HG02852 (cell line): ENCODE data around the gene C20orf204.

Experiments used
- ATAC-seq: cut with Tn5 transposase; IDR thresholded peaks from one replicate; pipeline ENCODE4 v1.9.1; 2021; ENCODE audit warnings: mild to moderate bottlenecking, moderate library complexity; ENCODE audit not compliant: unreplicated experiment

The C20orf204 gene

GRCh38 chr20:64055396-64055892 lies 19.5 kb downstream of the C20orf204 start:
- no peak for ATAC-seq

- ATAC-seq: no peak
These were observed 20.1 kb downstream of the C20orf204 start for GRCh38 chr20:64055893-64056638.

GRCh38 chr20:64056639-64056888 lies 20.6 kb downstream of the C20orf204 start:
- no peak for ATAC-seq

DNA sequence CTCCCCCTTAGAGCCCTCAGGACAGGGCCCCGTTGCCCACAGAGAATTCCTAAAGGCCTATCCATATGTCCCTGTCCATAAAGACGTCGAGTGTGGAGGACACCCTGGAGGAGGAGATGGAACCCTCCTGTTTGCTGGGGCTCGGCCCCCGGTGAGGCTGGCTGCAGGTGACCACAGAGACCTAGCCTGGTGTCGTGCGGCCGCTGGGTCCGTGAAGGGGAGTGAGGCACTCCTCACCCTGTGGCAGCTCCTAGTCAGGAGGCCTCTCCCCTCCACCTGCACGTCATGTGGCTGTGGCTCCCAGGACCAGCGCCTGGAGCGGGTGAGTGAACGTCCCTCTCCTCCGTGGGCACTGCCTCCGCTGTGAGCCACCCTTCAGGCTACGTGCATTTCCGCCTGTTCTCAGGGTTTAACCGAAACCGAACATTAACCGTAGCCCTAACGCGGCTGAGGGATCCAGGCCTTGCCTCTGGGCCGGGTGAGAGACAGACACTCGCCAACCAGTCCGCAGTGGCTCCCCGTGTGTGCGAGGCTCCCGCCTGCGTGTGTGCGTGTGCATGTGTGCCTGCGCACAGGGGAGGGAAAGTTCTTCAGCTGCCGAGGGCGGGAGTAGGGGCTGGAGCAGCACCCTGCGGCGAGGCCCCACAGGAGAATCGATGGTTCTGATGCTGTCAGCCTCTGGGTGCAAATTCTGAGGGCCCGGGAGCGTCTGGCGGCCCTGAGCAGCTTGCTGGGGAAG lies 21.1 kb downstream of the C20orf204 start:
- ATAC-seq: no peak

GRCh38 chr20:64057628-64058498 lies 21.9 kb downstream of the C20orf204 start:
- ATAC-seq: no peak

- no peak for ATAC-seq
These were observed 22.6 kb downstream of the C20orf204 start for GRCh38 chr20:64058536-64058935.

DNA sequence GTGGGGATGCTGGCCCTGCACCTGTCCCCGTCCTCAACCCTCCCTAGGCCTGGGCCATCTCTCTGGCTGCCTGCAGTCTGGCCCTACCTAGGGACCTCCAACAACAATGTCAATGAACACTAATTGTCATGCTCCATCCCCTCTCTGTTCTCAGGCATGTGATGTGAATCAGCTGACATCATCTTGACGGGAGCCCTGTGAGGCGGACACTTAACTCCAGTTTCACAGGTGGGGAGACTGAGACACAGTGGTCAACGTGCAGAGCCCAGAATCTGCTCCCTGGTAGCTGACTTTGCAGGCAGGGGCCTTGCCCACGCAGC lies 26.3 kb downstream of the C20orf204 start:
- no peak for ATAC-seq

DNA sequence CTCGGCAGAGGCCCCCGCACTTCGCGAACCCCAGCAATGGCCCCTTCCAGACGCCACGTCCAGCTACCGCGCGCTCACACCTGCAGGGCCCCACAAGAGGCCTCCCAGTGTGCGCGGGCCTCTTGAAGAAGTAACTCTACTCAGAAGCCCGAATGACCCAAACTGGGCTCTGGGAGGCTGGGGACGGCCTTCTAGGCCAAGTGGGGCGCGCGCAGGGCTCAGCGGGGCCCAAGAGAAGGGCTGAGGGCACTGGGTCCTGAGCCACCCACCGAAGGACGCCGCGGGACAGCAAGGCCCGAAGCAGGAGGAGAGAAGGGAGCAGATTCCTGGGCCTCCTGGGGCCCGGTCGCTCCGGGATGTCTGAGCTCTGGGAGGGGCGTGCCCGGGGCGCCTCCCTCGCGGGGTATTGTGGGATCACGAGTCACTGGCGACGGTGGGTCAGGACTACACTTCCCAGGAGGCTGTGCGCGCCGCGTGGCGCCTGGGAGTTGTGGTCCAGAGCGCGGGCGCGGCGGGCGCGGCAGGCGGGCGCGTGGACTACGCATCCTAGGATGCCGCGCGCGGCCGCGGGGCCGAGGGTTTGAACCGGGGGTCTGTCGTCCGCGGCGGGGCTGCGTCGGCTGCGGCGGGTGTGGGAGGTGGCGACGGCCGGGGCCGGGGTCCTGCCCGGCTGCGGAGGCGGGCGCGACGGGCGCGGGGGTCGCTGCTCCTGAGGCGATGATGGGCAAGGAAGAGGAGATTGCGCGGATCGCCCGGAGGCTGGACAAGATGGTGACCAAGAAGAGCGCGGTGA lies 26.8 kb downstream of the C20orf204 start, which contains the start of gene TCEA2:
TCEA2 (plus strand) TSS at position 603 of the 793 bp plus-strand sequence; CDS start at position 718, 115 bp downstream.
- peak; percentile 89 for ATAC-seq

DNA sequence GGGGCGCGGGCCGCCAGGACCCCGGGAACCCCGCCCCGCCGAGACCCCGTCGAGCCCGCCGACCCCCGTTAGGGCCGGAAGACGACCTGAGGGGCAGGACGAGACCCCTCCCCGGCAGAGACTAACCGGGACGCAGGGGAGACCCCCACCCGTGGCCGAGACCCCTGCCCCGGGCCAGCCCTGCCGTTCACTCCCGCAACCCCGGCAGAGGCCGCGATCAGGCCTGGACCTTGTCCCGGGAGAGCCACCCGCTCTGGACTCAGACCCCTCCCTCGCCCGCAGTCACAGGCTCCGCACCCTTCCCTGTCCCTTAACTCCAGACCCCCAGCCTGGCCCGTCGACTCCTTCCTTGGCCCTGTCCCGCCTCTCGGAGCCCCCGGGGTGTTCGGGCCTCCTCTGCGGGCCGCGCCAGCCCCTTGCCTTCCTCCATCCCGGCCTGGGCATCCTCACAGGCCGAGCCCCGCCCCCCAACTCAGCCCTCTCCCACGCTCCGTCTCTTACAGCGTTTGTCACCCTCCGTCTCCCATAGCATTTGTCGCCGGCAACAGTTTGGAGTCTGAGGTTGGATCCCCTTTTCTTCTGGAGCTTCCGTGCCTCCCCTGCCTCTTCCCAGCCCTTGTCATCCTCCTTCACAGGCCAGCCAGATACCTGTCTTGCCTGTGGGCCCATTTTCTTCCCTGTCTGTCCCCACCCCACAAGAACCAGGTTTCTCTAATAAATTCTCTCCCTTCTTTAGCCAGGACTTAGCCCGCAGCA lies 27.6 kb downstream of the C20orf204 start:
- ATAC-seq: no peak

DNA sequence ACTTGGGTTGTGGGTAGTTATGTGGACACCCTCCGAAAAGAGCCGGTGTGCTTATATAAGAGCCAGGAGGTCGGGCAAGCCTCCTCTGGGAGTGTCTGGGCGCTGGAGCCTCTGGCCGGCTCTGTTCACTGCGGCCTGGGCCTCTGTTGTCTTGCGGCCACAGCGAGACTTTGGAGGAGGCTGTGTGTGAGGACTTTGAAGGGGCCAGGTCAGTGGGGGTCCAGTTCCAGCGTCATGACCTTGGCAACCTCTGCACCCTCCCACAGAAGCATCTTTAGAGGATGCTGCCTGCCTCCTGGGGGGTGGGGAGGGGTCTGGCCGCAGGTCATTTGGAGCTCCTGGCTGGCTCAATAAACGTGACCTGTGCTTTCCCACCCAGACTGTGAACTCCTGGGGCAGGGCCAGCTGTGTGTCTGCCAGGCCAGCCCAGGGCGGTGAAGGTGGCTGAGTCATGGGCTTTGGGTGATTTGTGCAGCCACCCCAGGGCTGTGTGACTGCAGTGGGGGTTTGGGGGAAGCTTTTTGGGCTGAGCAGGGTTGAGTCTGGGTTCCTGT lies 28.2 kb downstream of the C20orf204 start:
- ATAC-seq: no peak

DNA sequence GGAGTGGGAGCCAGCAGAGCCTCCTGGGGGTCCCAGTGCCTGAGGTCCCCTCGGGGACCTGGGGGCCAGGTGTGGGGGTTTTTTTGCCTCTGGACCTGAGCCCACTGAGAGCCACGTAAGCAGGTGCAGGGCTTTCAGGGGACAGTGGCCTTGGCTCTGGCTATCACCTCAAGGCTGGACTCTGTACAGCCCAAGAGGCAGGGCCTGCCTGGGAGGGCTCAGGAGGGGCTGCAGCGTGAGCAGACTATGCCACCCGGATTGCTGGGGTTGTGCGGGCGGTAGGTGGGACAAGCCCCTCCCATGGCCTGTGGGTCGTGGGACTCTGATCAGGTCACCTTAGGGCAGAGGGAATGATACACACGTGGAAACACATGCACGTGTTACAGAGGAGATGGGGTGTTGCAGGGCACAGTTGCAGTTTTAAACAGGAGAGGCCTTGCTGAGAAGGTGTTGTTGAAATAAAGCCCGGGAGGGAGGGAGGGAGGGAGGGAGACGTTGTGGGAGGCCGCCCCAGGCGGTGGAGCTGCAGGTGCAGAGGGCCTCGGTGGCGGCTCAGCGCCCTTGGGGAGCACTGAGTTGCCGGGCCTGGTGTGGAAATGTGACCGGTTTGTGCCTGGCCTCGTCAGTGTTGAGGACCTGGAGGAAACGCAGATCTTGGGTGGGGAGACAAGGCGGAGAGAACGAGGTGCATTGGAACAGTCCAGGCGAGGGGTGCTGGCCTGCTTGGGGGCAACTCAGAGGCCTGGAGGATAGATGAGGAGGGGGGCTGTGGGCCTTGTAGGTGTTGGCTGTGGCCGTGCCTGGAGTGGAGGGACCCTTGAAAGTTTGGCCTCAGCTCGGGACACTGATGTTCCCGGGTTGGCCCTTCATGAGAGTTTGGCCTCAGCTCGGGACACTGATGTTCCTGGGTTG lies 29.3 kb downstream of the C20orf204 start:
- ATAC-seq: no peak

DNA sequence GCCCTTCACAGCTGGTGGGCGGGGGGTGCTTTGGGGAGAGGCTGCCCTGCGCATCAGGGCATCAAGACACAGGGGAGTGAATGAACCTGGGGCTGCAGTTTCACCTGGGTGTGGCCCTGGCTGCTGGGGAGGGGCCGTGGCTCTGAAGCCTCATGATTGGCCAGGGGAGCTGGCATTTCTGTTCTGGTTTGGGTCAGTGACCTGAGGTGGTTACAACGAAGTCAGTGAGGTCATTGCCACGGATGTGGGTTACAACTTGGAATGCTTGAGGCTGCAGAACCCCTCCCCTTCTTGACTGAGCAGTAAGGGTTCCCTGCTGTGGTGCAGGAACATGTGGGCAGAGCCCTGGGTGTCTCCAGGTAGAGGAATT lies 30.0 kb downstream of the C20orf204 start:
- no peak for ATAC-seq

DNA sequence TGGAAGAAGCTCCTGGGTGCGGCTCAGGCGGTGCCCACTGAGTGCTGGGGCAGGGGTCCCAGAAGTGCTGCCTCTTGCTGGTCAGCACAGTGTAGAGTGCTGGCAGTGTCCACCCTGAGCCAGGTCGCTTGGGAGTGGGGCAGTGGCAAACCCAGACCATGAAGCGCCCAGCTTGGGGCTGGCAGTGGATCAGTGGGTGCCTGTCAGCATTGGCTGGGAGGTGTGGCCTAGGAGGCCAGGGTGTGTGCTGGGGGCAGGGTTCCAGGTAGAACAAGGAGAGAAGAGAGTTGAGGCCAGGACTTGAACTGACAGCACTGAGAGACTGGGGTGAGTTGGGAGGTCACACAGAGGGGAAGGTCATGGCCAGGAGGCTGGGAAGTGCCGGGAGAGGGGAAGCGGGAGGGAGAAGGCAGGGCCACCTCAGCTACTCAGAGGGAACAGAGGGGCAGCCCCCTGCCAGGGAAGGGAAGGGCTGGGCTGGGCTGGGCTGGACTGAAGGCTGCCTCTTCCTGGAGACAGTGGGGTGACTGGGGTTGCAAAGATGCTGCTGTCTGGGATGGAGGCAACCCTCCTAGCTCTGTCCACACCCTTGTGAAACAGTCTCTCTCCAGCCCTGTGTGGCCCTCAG lies 31.1 kb downstream of the C20orf204 start:
- no peak for ATAC-seq

GRCh38 chr20:64067733-64068307 lies 31.8 kb downstream of the C20orf204 start:
- ATAC-seq: no peak

GRCh38 chr20:64068386-64069208 lies 32.6 kb downstream of the C20orf204 start:
- ATAC-seq: no peak

DNA sequence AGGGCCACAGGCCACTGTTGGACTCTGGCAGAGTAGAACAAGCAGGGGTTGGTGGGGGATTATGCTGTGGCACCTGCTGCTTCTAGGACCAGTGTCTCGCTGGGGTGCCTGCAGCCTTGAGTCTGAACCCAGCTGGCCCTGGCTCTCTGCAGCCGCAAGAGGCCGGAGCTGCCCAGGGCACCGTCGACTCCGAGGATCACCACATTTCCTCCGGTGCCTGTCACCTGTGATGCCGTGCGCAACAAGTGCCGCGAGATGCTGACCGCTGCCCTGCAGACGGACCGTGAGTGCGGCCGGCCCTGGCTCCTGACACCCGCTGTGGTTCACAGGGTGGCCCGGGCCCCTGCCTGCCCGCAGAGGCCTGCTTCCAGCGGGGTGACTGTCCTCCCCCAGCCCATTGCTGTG lies 33.2 kb downstream of the C20orf204 start:
- ATAC-seq: no peak

- ATAC-seq: no peak
These were observed 33.7 kb downstream of the C20orf204 start for GRCh38 chr20:64069614-64070243.
